HG03469 (cell line): ENCODE measurements around the gene PC.

ENCODE experiments used
- ATAC-seq: cut with Tn5 transposase; IDR thresholded peaks from one replicate; pipeline ENCODE4 v1.9.1; 2021; ENCODE audit warnings: mild to moderate bottlenecking, moderate library complexity, moderate number of reproducible peaks; ENCODE audit not compliant: unreplicated experiment

PC gene

GRCh38 chr11:66914505-66914904 lies 43.7 kb downstream of the PC start:
- ATAC-seq: no peak

GRCh38 chr11:66912911-66913310 lies 45.3 kb downstream of the PC start:
- ATAC-seq: no peak

- ATAC-seq: no peak
These were observed 45.8 kb downstream of the PC start for GRCh38 chr11:66912361-66912760.

GRCh38 chr11:66910669-66911068 lies 47.5 kb downstream of the PC start:
- ATAC-seq: no peak

- no peak for ATAC-seq
These were observed 48.2 kb downstream of the PC start for GRCh38 chr11:66910016-66910415.

GRCh38 chr11:66909181-66909580 lies 49.0 kb downstream of the PC start:
- no peak for ATAC-seq

GRCh38 chr11:66907751-66908630 lies 50.2 kb downstream of the PC start:
- no peak for ATAC-seq

GRCh38 chr11:66906061-66906733 lies 52.0 kb downstream of the PC start:
- ATAC-seq: no peak

GRCh38 chr11:66905631-66906030 lies 52.6 kb downstream of the PC start:
- no peak for ATAC-seq

GRCh38 chr11:66904981-66905521 lies 53.1 kb downstream of the PC start:
- ATAC-seq: no peak

- no peak for ATAC-seq
These were observed 53.6 kb downstream of the PC start for GRCh38 chr11:66904561-66904960.

- ATAC-seq: no peak
These were observed 54.1 kb downstream of the PC start for GRCh38 chr11:66904055-66904454.

GRCh38 chr11:66902486-66903177 lies 55.6 kb downstream of the PC start:
- no peak for ATAC-seq

- ATAC-seq: no peak
These were observed 56.2 kb downstream of the PC start for GRCh38 chr11:66901964-66902390.

GRCh38 chr11:66894141-66894540 lies 64.0 kb downstream of the PC start:
- no peak for ATAC-seq

GRCh38 chr11:66892911-66893310 lies 65.3 kb downstream of the PC start:
- no peak for ATAC-seq

- peak; percentile 74 for ATAC-seq
These were observed 66.1 kb downstream of the PC start for GRCh38 chr11:66891851-66892660.

GRCh38 chr11:66889960-66890359 lies 68.2 kb downstream of the PC start:
- no peak for ATAC-seq

GRCh38 chr11:66888282-66888681 lies 69.9 kb downstream of the PC start:
- ATAC-seq: no peak

GRCh38 chr11:66887526-66887925 lies 70.7 kb downstream of the PC start:
- no peak for ATAC-seq
